ENCODE results near the gene NAT9.
A peak's percentile ranks its signal among the peaks of the same experiment; 100 is the strongest.

NAT9 gene

GRCh38 chr17:74760404-74761105, 15.6 kb downstream of the NAT9 start:
- DNase-seq: no peak

GRCh38 chr17:74759941-74760340, 16.2 kb downstream of the NAT9 start:
- DNase-seq: no peak

- DNase-seq: peak; percentile 20
These were observed 16.8 kb downstream of the NAT9 start for GRCh38 chr17:74759243-74759801.

GRCh38 chr17:74758848-74759168, 17.3 kb downstream of the NAT9 start:
- DNase-seq: peak; percentile 30

GRCh38 chr17:74757931-74758847, 18.0 kb downstream of the NAT9 start:
- peak; percentile 21 for DNase-seq

GRCh38 chr17:74757502-74757901, 18.6 kb downstream of the NAT9 start:
- DNase-seq: no peak

GRCh38 chr17:74756891-74757290, 19.3 kb downstream of the NAT9 start:
- no peak for DNase-seq

- no peak for DNase-seq
These were observed 20.6 kb downstream of the NAT9 start for GRCh38 chr17:74755533-74755932.

GRCh38 chr17:74754832-74755231, 21.3 kb downstream of the NAT9 start:
- no peak for DNase-seq

GRCh38 chr17:74752822-74753401, 23.2 kb downstream of the NAT9 start:
- DNase-seq: no peak

GRCh38 chr17:74752415-74752814, 23.7 kb downstream of the NAT9 start:
- DNase-seq: no peak

GRCh38 chr17:74750327-74751069, 25.6 kb downstream of the NAT9 start:
- DNase-seq: peak; percentile 9

- DNase-seq: no peak
These were observed 26.2 kb downstream of the NAT9 start for GRCh38 chr17:74750039-74750326.

GRCh38 chr17:74749279-74750038, 26.7 kb downstream of the NAT9 start:
- peak; percentile 20 for DNase-seq

GRCh38 chr17:74748529-74749278, 27.4 kb downstream of the NAT9 start, which contains the start of gene NHERF1:
NHERF1 (plus strand) TSS chr17:74748628; CDS start chr17:74748847, 219 bp downstream.
- peak; percentile 95 for DNase-seq

- no peak for DNase-seq
These were observed 27.9 kb downstream of the NAT9 start for GRCh38 chr17:74748279-74748528.

GRCh38 chr17:74746922-74747321, 29.2 kb downstream of the NAT9 start:
- DNase-seq: peak; percentile 16

- DNase-seq: peak; percentile 8
These were observed 29.8 kb downstream of the NAT9 start for GRCh38 chr17:74746376-74746775.

- peak; percentile 4 for DNase-seq
These were observed 30.5 kb downstream of the NAT9 start for GRCh38 chr17:74745548-74746177.

GRCh38 chr17:74744714-74745547, 31.2 kb downstream of the NAT9 start:
- DNase-seq: peak; percentile 67

All from right hindlimb (tissue), 1 donor.